Measurements from ENCODE around the gene FUZ.

GRCh38 chr19:49855277-49855675 is 42.2 kb upstream of the FUZ start:
- TF ChIP-seq CTCF (IDR thresholded peaks at IDR 0.05; ENCODE audit: poor library complexity, severe bottlenecking) (no peak), EP300 (conservative IDR thresholded peaks at IDR 0.05; ENCODE audit: poor library complexity, severe bottlenecking) (no peak)

Data from neural cell (in vitro differentiated cells).